K562 (cell line): ENCODE data around the gene TXNDC9. TPM values are rescaled to one million over a fixed set of nuclear protein-coding genes. Genes with fewer than 3 reads are reported as not detected.

Experiments
- polyA plus RNA-seq, 8 experiments: library from polyadenylated mRNA; depleted of rRNA in 4 of 8; stranded (reverse) in 5 of 8; unstranded in 3 of 8; fragments of >200 nt; fragmentation: Nextera tagmentation in 2 of 8; fragmentation: Illumina TruSeq in 1 of 8; extraction: Ambion mirVana in 2 of 8; extraction: Trizol in 1 of 8; gene quantifications; 2 replicates each; pipeline versions ENCODE4 v1.2.1 to v1.2.3, GENCODE V29; 2011 to 2014; ENCODE audit warnings: inconsistent platforms in 1 of 8, missing spikeins in 1 of 8
- total RNA-seq, 7 experiments: library from RNA; depleted of rRNA in 6 of 7; stranded (reverse); fragments of >200 nt in 6 of 7; fragmentation: Illumina TruSeq in 2 of 7; extraction: Trizol in 2 of 7; gene quantifications; 2 replicates each; pipeline versions ENCODE4 v1.2.1 to v1.2.3, GENCODE V29; 2011 to 2021; ENCODE audit warnings: low replicate concordance in 1 of 7

The TXNDC9 gene
- total and polyA plus RNA-seq, 9 of the 15 experiments (the other 6 are each of a cell fraction or from before 2014, with no cell fraction given): 37.5 to 211 (median 65.5) TPM

Other genes with a start within 250 kb of the TXNDC9 start
Only the 7 nearest of the 9 such genes appear.
- 6.7 and 10.4 TPM in 2 replicates for gene LIPT1, start 181.4 kb downstream of the TXNDC9 start, total RNA-seq (2014; rRNA removed)
- gene LIPT1, start 181.4 kb downstream of the TXNDC9 start, total RNA-seq (2014; rRNA removed; fragmentation: Illumina TruSeq; extraction: Trizol): 9.7 and 11.6 TPM in 2 replicates
- 9.2 and 9.5 TPM in 2 replicates for gene LIPT1, start 181.4 kb downstream of the TXNDC9 start, total RNA-seq (2015; rRNA removed; fragmentation: Illumina TruSeq; extraction: Trizol)
- 6.4 and 8.6 TPM in 2 replicates for gene LIPT1, start 181.4 kb downstream of the TXNDC9 start, total RNA-seq (2021)
- gene LIPT1, start 181.4 kb downstream of the TXNDC9 start, polyA plus RNA-seq (2011; rRNA removed): 13.3 and 17.6 TPM in 2 replicates
- gene LIPT1, start 181.4 kb downstream of the TXNDC9 start, polyA plus RNA-seq (2014; fragmentation: Illumina TruSeq; extraction: Trizol): 11.7 and 11.9 TPM in 2 replicates
- gene LIPT1, start 181.4 kb downstream of the TXNDC9 start, polyA plus RNA-seq (2014; fragmentation: Nextera tagmentation; extraction: Ambion mirVana): 10 to 100 TPM; 16.3 to 18.3 TPM
- gene LIPT1, start 181.4 kb downstream of the TXNDC9 start, polyA plus RNA-seq (2014; rRNA removed): 10.5 and 12.1 TPM in 2 replicates
- 23.7 and 25.5 TPM in 2 replicates for gene MITD1, start 155.3 kb downstream of the TXNDC9 start, total RNA-seq (2014; rRNA removed)
- gene MITD1, start 155.3 kb downstream of the TXNDC9 start, total RNA-seq (2014; rRNA removed; fragmentation: Illumina TruSeq; extraction: Trizol): 42.8 and 46.2 TPM in 2 replicates
- 47.1 and 50.9 TPM in 2 replicates for gene MITD1, start 155.3 kb downstream of the TXNDC9 start, total RNA-seq (2015; rRNA removed; fragmentation: Illumina TruSeq; extraction: Trizol)
- 19.6 and 20.5 TPM in 2 replicates for gene MITD1, start 155.3 kb downstream of the TXNDC9 start, total RNA-seq (2021)
- 22.9 and 30.7 TPM in 2 replicates for gene MITD1, start 155.3 kb downstream of the TXNDC9 start, polyA plus RNA-seq (2011; rRNA removed)
- gene MITD1, start 155.3 kb downstream of the TXNDC9 start, polyA plus RNA-seq (2014; fragmentation: Illumina TruSeq; extraction: Trizol): 36.6 and 43.2 TPM in 2 replicates
- 10 to 100 TPM; 62.3 to 71.8 TPM for gene MITD1, start 155.3 kb downstream of the TXNDC9 start, polyA plus RNA-seq (2014; fragmentation: Nextera tagmentation; extraction: Ambion mirVana)
- gene MITD1, start 155.3 kb downstream of the TXNDC9 start, polyA plus RNA-seq (2014; rRNA removed): 42.4 and 48.7 TPM in 2 replicates
- gene MRPL30, start 155.1 kb downstream of the TXNDC9 start, total RNA-seq (2014; rRNA removed): 66.6 and 73.2 TPM in 2 replicates
- 97.0 and 106 TPM in 2 replicates for gene MRPL30, start 155.1 kb downstream of the TXNDC9 start, total RNA-seq (2014; rRNA removed; fragmentation: Illumina TruSeq; extraction: Trizol)
- gene MRPL30, start 155.1 kb downstream of the TXNDC9 start, total RNA-seq (2015; rRNA removed; fragmentation: Illumina TruSeq; extraction: Trizol): 88.8 and 100 TPM in 2 replicates
- 64.0 and 69.7 TPM in 2 replicates for gene MRPL30, start 155.1 kb downstream of the TXNDC9 start, total RNA-seq (2021)
- gene MRPL30, start 155.1 kb downstream of the TXNDC9 start, polyA plus RNA-seq (2011; rRNA removed): 71.8 and 87.0 TPM in 2 replicates
- 108 and 123 TPM in 2 replicates for gene MRPL30, start 155.1 kb downstream of the TXNDC9 start, polyA plus RNA-seq (2014; fragmentation: Illumina TruSeq; extraction: Trizol)
- 100 to 1,000 TPM in 1 of 2 experiments, 10 to 100 TPM in 1; 63.3 to 130 TPM for gene MRPL30, start 155.1 kb downstream of the TXNDC9 start, polyA plus RNA-seq (2014; fragmentation: Nextera tagmentation; extraction: Ambion mirVana)
- gene MRPL30, start 155.1 kb downstream of the TXNDC9 start, polyA plus RNA-seq (2014; rRNA removed): 70.8 and 74.9 TPM in 2 replicates
- not detected in 2 replicates for gene LYG2, start 80.7 kb downstream of the TXNDC9 start, total RNA-seq (2014; rRNA removed)
- not detected in 2 replicates for gene LYG2, start 80.7 kb downstream of the TXNDC9 start, total RNA-seq (2014; rRNA removed; fragmentation: Illumina TruSeq; extraction: Trizol)
- gene LYG2, start 80.7 kb downstream of the TXNDC9 start, total RNA-seq (2015; rRNA removed; fragmentation: Illumina TruSeq; extraction: Trizol): 0.34 TPM in 1 of 2 replicates, not detected in the other
- gene LYG2, start 80.7 kb downstream of the TXNDC9 start, total RNA-seq (2021): not detected in 2 replicates
- not detected in 2 replicates for gene LYG2, start 80.7 kb downstream of the TXNDC9 start, polyA plus RNA-seq (2011; rRNA removed)
- not detected in 2 replicates for gene LYG2, start 80.7 kb downstream of the TXNDC9 start, polyA plus RNA-seq (2014; fragmentation: Illumina TruSeq; extraction: Trizol)
- gene LYG2, start 80.7 kb downstream of the TXNDC9 start, polyA plus RNA-seq (2014; fragmentation: Nextera tagmentation; extraction: Ambion mirVana): under 1 TPM; 0.15 to 0.21 TPM
- 0.17 TPM in 1 of 2 replicates, not detected in the other for gene LYG2, start 80.7 kb downstream of the TXNDC9 start, polyA plus RNA-seq (2014; rRNA removed)
- 0.64 and 0.94 TPM in 2 replicates for gene LYG1, start 35.1 kb downstream of the TXNDC9 start, total RNA-seq (2014; rRNA removed)
- 1.0 and 1.1 TPM in 2 replicates for gene LYG1, start 35.1 kb downstream of the TXNDC9 start, total RNA-seq (2014; rRNA removed; fragmentation: Illumina TruSeq; extraction: Trizol)
- gene LYG1, start 35.1 kb downstream of the TXNDC9 start, total RNA-seq (2015; rRNA removed; fragmentation: Illumina TruSeq; extraction: Trizol): 1.1 and 1.2 TPM in 2 replicates
- gene LYG1, start 35.1 kb downstream of the TXNDC9 start, total RNA-seq (2021): 0.91 and 1.3 TPM in 2 replicates
- gene LYG1, start 35.1 kb downstream of the TXNDC9 start, polyA plus RNA-seq (2011; rRNA removed): 2.6 and 4.7 TPM in 2 replicates
- gene LYG1, start 35.1 kb downstream of the TXNDC9 start, polyA plus RNA-seq (2014; fragmentation: Illumina TruSeq; extraction: Trizol): 0.68 and 1.4 TPM in 2 replicates
- 1 to 10 TPM; 1.7 to 1.8 TPM for gene LYG1, start 35.1 kb downstream of the TXNDC9 start, polyA plus RNA-seq (2014; fragmentation: Nextera tagmentation; extraction: Ambion mirVana)
- gene LYG1, start 35.1 kb downstream of the TXNDC9 start, polyA plus RNA-seq (2014; rRNA removed): 1.2 and 1.7 TPM in 2 replicates
- gene EIF5B, start 1.1 kb upstream of the TXNDC9 start, total RNA-seq (2014; rRNA removed): 45.4 and 47.7 TPM in 2 replicates
- 33.8 and 41.5 TPM in 2 replicates for gene EIF5B, start 1.1 kb upstream of the TXNDC9 start, total RNA-seq (2014; rRNA removed; fragmentation: Illumina TruSeq; extraction: Trizol)
- 45.1 and 48.8 TPM in 2 replicates for gene EIF5B, start 1.1 kb upstream of the TXNDC9 start, total RNA-seq (2015; rRNA removed; fragmentation: Illumina TruSeq; extraction: Trizol)
- gene EIF5B, start 1.1 kb upstream of the TXNDC9 start, total RNA-seq (2021): 48.3 and 56.4 TPM in 2 replicates
- 26.2 and 38.2 TPM in 2 replicates for gene EIF5B, start 1.1 kb upstream of the TXNDC9 start, polyA plus RNA-seq (2011; rRNA removed)
- gene EIF5B, start 1.1 kb upstream of the TXNDC9 start, polyA plus RNA-seq (2014; fragmentation: Illumina TruSeq; extraction: Trizol): 121 and 143 TPM in 2 replicates
- gene EIF5B, start 1.1 kb upstream of the TXNDC9 start, polyA plus RNA-seq (2014; fragmentation: Nextera tagmentation; extraction: Ambion mirVana): 10 to 100 TPM; 26.5 to 33.2 TPM
- 48.0 and 76.4 TPM in 2 replicates for gene EIF5B, start 1.1 kb upstream of the TXNDC9 start, polyA plus RNA-seq (2014; rRNA removed)
- gene REV1, start 153.7 kb upstream of the TXNDC9 start, total RNA-seq (2014; rRNA removed): 25.0 and 28.1 TPM in 2 replicates
- 38.8 and 39.2 TPM in 2 replicates for gene REV1, start 153.7 kb upstream of the TXNDC9 start, total RNA-seq (2014; rRNA removed; fragmentation: Illumina TruSeq; extraction: Trizol)
- gene REV1, start 153.7 kb upstream of the TXNDC9 start, total RNA-seq (2015; rRNA removed; fragmentation: Illumina TruSeq; extraction: Trizol): 38.1 and 41.8 TPM in 2 replicates
- gene REV1, start 153.7 kb upstream of the TXNDC9 start, total RNA-seq (2021): 26.2 and 29.6 TPM in 2 replicates
- 54.4 and 57.6 TPM in 2 replicates for gene REV1, start 153.7 kb upstream of the TXNDC9 start, polyA plus RNA-seq (2011; rRNA removed)
- 22.9 and 26.4 TPM in 2 replicates for gene REV1, start 153.7 kb upstream of the TXNDC9 start, polyA plus RNA-seq (2014; fragmentation: Illumina TruSeq; extraction: Trizol)
- 10 to 100 TPM; 12.8 to 13.1 TPM for gene REV1, start 153.7 kb upstream of the TXNDC9 start, polyA plus RNA-seq (2014; fragmentation: Nextera tagmentation; extraction: Ambion mirVana)
- 32.1 TPM in 2 replicates for gene REV1, start 153.7 kb upstream of the TXNDC9 start, polyA plus RNA-seq (2014; rRNA removed)